IMR-90 (cell line): Measurements from ENCODE around the gene TRIO.

Source experiments
- BHLHE40 ChIP-seq: fragments of 150-350 bp; IDR thresholded peaks from 2 replicates; pipeline ENCODE4 v1.6.1; 2016; ENCODE audit warnings: mild to moderate bottlenecking, low read depth, low read length
- CEBPB ChIP-seq: IDR thresholded peaks from 2 replicates; pipeline ENCODE4 v1.6.1; 2012; ENCODE audit warnings: low read depth, low read length, improper control_type of control experiment
- CTCF ChIP-seq: conservative IDR thresholded peaks from 2 replicates; pipeline ENCODE4 v1.5.1; 2012; ENCODE audit warnings: mild to moderate bottlenecking, low read depth, low read length, improper control_type of control experiment
- FOS ChIP-seq: fragments of 150-350 bp; IDR thresholded peaks from 2 replicates; pipeline ENCODE4 v1.6.1; 2016; ENCODE audit warnings: low read depth, low read length
- NFE2L2 ChIP-seq: fragments of 150-350 bp; IDR thresholded peaks from 2 replicates; pipeline ENCODE4 v1.6.1; 2016; ENCODE audit warnings: low read depth, mild to moderate bottlenecking, low read length
- POLR2A ChIP-seq: IDR thresholded peaks from 2 replicates; pipeline ENCODE4 v1.6.1; 2012; ENCODE audit warnings: mild to moderate bottlenecking, low read depth, low read length
- RAD21 ChIP-seq: IDR thresholded peaks from 2 replicates; pipeline ENCODE4 v1.6.1; 2012; ENCODE audit warnings: low read length, improper control_type of control experiment
- RCOR1 ChIP-seq: IDR thresholded peaks from 2 replicates; pipeline ENCODE4 v1.6.1; 2012; ENCODE audit warnings: mild to moderate bottlenecking, low read length, improper control_type of control experiment; ENCODE audit not compliant: insufficient replicate concordance
- RFX5 ChIP-seq: IDR thresholded peaks from 2 replicates; pipeline ENCODE4 v1.8.0; 2012; ENCODE audit warnings: low read depth, mild to moderate bottlenecking, low read length, moderate library complexity
- SMC3 ChIP-seq: fragments of 150-350 bp; IDR thresholded peaks from 2 replicates; pipeline ENCODE4 v1.6.1; 2016; ENCODE audit warnings: low read depth, mild to moderate bottlenecking, antibody characterized with exemption, low read length, moderate library complexity
- USF2 ChIP-seq: fragments of 150-350 bp; IDR thresholded peaks from 2 replicates; pipeline ENCODE4 v1.6.1; 2017; ENCODE audit warnings: mild to moderate bottlenecking, antibody characterized with exemption, low read length, low read depth

- TF ChIP-seq SMC3: no peak
- TF ChIP-seq CTCF: no peak
- TF ChIP-seq POLR2A: no peak
- TF ChIP-seq USF2: no peak
- no peak for TF ChIP-seq FOS
- TF ChIP-seq NFE2L2: no peak
- no peak for TF ChIP-seq RAD21
- TF ChIP-seq RFX5: no peak
- no peak for TF ChIP-seq CEBPB
- no peak for TF ChIP-seq BHLHE40
- no peak for TF ChIP-seq RCOR1
Observed at GRCh38 chr5:14161825-14162556, 18.8 kb downstream of the TRIO start.
